ENCODE measurements around the gene FLRT2.

GRCh38 chr14:85527006-85527405 lies 2.9 kb upstream of the FLRT2 start:
- no peak for TF ChIP-seq CTCF (IDR thresholded peaks at IDR 0.05)
- TF ChIP-seq POLR2A (IDR thresholded peaks at IDR 0.05): no peak
- TF ChIP-seq POLR2AphosphoS5 (IDR thresholded peaks at IDR 0.05): no peak
